ENCODE data around the gene LBHD1. TPM values are rescaled to one million over a fixed set of nuclear protein-coding genes. Genes with fewer than 3 reads are reported as not detected.
"Not testable (repeated sequence)": the region's sequence is repeated elsewhere in the genome, so short reads cannot be mapped to it uniquely, and the experiment has no call there.

LBHD1 gene
- total RNA-seq, 2 donors from 2014 or later, result 7.1 to 12.3 TPM

GRCh38 chr11:62654297-62654696 is 17.8 kb downstream of the LBHD1 start:
- intact Hi-C loops (cut with DNase I), result no loop called here
- H3K9me3 ChIP-seq, result no peaks in the 10 kb centered on the region
- DNase-seq, result no peak
- H3K4me1 ChIP-seq, result peaks cover 9% of the 10 kb centered on the region
- TF ChIP-seq, protein P1, sequence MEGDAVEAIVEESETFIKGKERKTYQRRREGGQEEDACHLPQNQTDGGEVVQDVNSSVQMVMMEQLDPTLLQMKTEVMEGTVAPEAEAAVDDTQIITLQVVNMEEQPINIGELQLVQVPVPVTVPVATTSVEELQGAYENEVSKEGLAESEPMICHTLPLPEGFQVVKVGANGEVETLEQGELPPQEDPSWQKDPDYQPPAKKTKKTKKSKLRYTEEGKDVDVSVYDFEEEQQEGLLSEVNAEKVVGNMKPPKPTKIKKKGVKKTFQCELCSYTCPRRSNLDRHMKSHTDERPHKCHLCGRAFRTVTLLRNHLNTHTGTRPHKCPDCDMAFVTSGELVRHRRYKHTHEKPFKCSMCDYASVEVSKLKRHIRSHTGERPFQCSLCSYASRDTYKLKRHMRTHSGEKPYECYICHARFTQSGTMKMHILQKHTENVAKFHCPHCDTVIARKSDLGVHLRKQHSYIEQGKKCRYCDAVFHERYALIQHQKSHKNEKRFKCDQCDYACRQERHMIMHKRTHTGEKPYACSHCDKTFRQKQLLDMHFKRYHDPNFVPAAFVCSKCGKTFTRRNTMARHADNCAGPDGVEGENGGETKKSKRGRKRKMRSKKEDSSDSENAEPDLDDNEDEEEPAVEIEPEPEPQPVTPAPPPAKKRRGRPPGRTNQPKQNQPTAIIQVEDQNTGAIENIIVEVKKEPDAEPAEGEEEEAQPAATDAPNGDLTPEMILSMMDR (IDR thresholded peaks at IDR 0.05), result no peak
- H3K36me3 ChIP-seq, result no peaks in the 10 kb centered on the region
- no peaks in the 10 kb centered on the region for H3K27me3 ChIP-seq
- H3K9ac ChIP-seq (ENCODE audit: low read depth in 2 of 2, low read length in 2 of 2), result no peak overlapping the region
- H3K27ac ChIP-seq, result no peak overlapping the region
- H3K4me3 ChIP-seq, result no peak overlapping the region

DNA sequence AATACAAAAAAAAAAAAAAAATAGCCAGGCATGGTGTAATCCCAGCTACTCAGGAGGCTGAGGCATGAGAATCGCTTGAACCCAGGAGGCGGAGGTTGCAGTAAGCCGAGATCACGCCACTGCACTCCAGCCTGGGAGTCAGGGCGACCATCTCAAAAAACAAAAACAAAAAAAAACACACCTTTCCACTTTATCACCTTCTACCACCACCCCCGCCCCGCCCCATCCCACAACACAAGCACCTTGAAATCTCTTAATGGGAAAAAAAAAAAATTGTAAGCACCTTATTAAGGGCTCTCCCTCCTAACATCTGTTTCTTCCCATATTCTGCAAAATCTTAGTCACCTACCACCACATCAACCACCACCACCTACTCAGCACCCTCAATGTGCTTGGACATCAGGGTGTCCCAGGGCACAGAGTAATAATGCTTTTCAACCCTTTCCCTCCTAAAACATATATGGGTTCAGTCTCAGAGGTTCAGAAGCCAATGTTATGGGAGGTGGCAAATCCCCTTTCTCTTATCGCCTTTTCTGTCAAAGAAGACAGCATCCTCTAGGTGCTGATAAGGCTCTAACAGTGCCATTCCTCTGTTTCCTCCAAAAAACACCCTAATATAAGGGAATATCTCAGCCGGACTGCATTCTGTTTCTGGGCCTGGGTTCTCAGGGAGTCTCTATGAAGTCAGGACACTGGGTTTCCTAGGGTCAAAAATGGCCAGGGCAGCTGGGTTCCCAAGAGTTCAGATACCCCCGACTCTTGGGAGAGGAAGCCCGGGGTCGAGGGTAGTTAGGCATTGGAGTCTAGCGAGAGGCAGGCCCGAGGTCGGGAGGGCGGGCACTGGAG is 19.7 kb downstream of the LBHD1 start:
- intact Hi-C loops (cut with DNase I), result no loop called here

DNA sequence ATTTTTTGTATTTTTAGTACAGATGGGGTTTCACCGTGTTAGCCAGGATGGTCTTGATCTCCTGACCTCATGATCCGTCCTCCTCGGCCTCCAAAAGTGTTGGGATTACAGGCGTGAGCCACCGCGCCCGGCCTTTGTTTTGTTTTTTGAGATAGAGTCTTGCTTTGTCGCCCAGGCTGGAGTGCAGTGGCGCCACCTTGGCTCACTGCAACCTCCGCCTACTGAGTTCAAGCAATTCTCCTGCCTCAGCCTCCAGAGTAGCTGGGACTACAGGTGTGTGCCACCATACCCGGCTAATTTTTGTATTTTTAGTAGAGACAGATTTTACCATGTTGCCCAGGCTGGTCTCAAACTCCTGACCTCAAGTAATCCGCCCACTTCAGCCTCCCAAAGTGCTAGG is 21.8 kb downstream of the LBHD1 start:
- H3K9me3 ChIP-seq, result not testable (repeated sequence)

More for the DNA sequence above, 19.7 kb downstream of the LBHD1 start:
- peak overlapping the region; percentile 96 for H3K4me3 ChIP-seq
- no peaks in the 10 kb centered on the region for H3K27me3 ChIP-seq
- H3K9ac ChIP-seq (ENCODE audit: low read depth in 2 of 2, low read length in 2 of 2), result peak overlapping the region; percentile 94 to 98
- no peak for DNase-seq
- peaks cover 9% of the 10 kb centered on the region for H3K4me1 ChIP-seq
- H3K9me3 ChIP-seq, result no peaks in the 10 kb centered on the region
- TF ChIP-seq, protein P1 (IDR thresholded peaks at IDR 0.05), result no peak
- H3K27ac ChIP-seq, result peak overlapping the region; percentile 92
- no peaks in the 10 kb centered on the region for H3K36me3 ChIP-seq

DNA sequence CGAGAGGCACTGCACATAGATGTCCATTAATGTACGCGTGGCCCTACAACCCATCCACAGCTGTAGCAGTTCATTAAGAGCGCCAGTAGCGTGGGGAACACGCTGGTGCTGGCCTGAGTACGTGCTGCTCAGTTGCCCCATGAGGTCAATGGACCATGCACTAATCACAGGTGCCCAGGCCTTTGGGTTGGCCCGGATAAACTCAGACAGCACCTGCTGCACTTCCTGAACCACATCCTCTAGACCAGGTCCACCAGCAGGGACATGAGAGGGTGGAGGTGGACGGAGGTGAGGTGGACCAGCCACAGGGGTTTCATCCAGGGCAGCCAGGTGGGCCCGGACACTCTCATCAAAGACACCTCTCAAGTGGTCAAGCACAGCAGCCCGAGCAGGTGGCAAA is 22.6 kb downstream of the LBHD1 start:
- no peak overlapping the region for H3K4me3 ChIP-seq

More for the DNA sequence above, 21.8 kb downstream of the LBHD1 start:
- H3K27me3 ChIP-seq; H3K4me3 ChIP-seq; DNase-seq; H3K9ac ChIP-seq (ENCODE audit: low read depth in 2 of 2, low read length in 2 of 2); H3K27ac ChIP-seq; H3K36me3 ChIP-seq; intact Hi-C loops (cut with DNase I): not testable (repeated sequence)
- H3K4me1 ChIP-seq, result peaks cover 16% of the 10 kb centered on the region

DNA sequence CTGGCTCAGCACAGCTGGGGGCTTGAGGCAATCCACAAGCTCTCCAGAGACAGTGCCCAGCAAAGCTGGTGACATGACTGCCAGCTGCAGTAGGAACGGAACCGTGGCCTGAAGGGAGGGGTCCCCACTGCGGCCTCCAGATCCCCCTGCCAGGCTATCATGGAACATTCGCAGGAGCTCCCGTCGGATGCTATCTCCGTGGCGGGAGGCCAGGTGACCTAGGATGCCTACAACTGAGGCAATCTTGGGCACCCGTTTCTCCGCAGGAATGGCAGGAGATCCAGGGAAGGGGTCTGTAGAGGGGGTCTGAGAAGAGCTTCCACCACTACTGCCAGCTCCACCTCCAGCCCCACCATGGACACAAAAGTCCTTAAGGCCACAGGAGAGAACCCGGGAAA is 23.1 kb downstream of the LBHD1 start:
- Histone ChIP-seq H3K9ac (ENCODE audit: low read depth in 2 of 2, low read length in 2 of 2) (no peak overlapping the region), H3K9me3 (no peaks in the 10 kb centered on the region), H3K27me3 (no peaks in the 10 kb centered on the region), H3K4me1 (peaks cover 20% of the 10 kb centered on the region), H3K4me3 (no peak overlapping the region), H3K27ac (no peak overlapping the region), H3K36me3 (no peaks in the 10 kb centered on the region)
- intact Hi-C loops (cut with DNase I), result no loop called here
- TF ChIP-seq, protein P1 (IDR thresholded peaks at IDR 0.05), result no peak
- DNase-seq, result no peak

More for the DNA sequence above, 22.6 kb downstream of the LBHD1 start:
- intact Hi-C loops (cut with DNase I), result no loop called here
- Histone ChIP-seq H3K36me3 (no peaks in the 10 kb centered on the region), H3K9ac (ENCODE audit: low read depth in 2 of 2, low read length in 2 of 2) (no peak overlapping the region), H3K27ac (no peak overlapping the region), H3K27me3 (no peaks in the 10 kb centered on the region), H3K9me3 (no peaks in the 10 kb centered on the region), H3K4me1 (peaks cover 20% of the 10 kb centered on the region)
- TF ChIP-seq, protein P1 (IDR thresholded peaks at IDR 0.05), result no peak
- DNase-seq, result no peak

All from colonic mucosa (tissue), 4 donors.